Osteoblast (primary cell): ENCODE measurements around the gene FARS2. TPM values are rescaled to one million over a fixed set of nuclear protein-coding genes. Genes with fewer than 3 reads are reported as not detected.

Source experiments
- DNase-seq: peaks from one replicate; pipeline ENCODE4 v3.0.0; 2011; ENCODE audit warnings: low spot score, mixed read lengths; ENCODE audit not compliant: insufficient read length; ENCODE audit errors: missing footprints
- H2AFZ ChIP-seq: 2 replicates; pipeline ENCODE4 v1.6.0; 2011; ENCODE audit warnings: mild to moderate bottlenecking, low read length
- H3K27ac ChIP-seq: 2 replicates; pipeline ENCODE4 v1.5.1; 2011; ENCODE audit warnings: mild to moderate bottlenecking, low read depth, low read length, moderate library complexity
- H3K27me3 ChIP-seq: 2 replicates; pipeline ENCODE4 v1.6.0; 2012; ENCODE audit warnings: mild to moderate bottlenecking, control low read depth, inconsistent platforms, low read length, moderate library complexity; ENCODE audit not compliant: insufficient read depth
- H3K36me3 ChIP-seq: 2 replicates; pipeline ENCODE4 v1.5.1; 2011; ENCODE audit warnings: mild to moderate bottlenecking, low read length, control low read depth, moderate library complexity; ENCODE audit not compliant: insufficient read depth
- H3K4me1 ChIP-seq: 2 replicates; pipeline ENCODE4 v1.5.1; 2011; ENCODE audit warnings: mild to moderate bottlenecking, low read length, control low read depth, moderate library complexity; ENCODE audit not compliant: insufficient read depth
- H3K4me2 ChIP-seq: 2 replicates; pipeline ENCODE4 v1.6.0; 2011; ENCODE audit warnings: mild to moderate bottlenecking, low read length; ENCODE audit not compliant: insufficient read depth
- H3K4me3 ChIP-seq: fragments of 200-600 bp; sonication (generic); 3 replicates; pipeline ENCODE4 v1.5.1; 2012; ENCODE audit warnings: mild to moderate bottlenecking, low read length, inconsistent platforms; ENCODE audit not compliant: insufficient read depth
- H3K79me2 ChIP-seq: 2 replicates; pipeline ENCODE4 v1.6.0; 2012; ENCODE audit warnings: mild to moderate bottlenecking, low read length, control low read depth, inconsistent platforms; ENCODE audit not compliant: insufficient read depth
- H3K9me3 ChIP-seq: 2 replicates; pipeline ENCODE4 v1.5.1; 2011; ENCODE audit warnings: low read depth, low read length, control low read depth
- H4K20me1 ChIP-seq: 2 replicates; pipeline ENCODE4 v1.6.0; 2012; ENCODE audit warnings: mild to moderate bottlenecking, low read length, control low read depth; ENCODE audit not compliant: insufficient read depth
- total RNA-seq: library from RNA; depleted of rRNA; stranded (reverse); fragments of >200 nt; gene quantifications from 2 replicates; pipeline ENCODE4 v1.2.3, GENCODE V29; 2012
- TF ChIP-seq, protein P1 (sequence below): IDR thresholded peaks from 2 replicates; pipeline ENCODE4 v1.5.1; 2011; ENCODE audit warnings: mild to moderate bottlenecking, low read depth, low read length, moderate library complexity; ENCODE audit errors: extremely low read depth

The FARS2 gene
- total RNA-seq, 1 donor = 29.7 TPM

- no peak for DNase-seq
- no peaks in the 10 kb centered on the region for H3K79me2 ChIP-seq
- H3K9me3 ChIP-seq = no peaks in the 10 kb centered on the region
- peaks cover 3% of the 10 kb centered on the region for H4K20me1 ChIP-seq
- peak overlapping the region; percentile 72 for H3K4me2 ChIP-seq
- no peaks in the 10 kb centered on the region for H3K27me3 ChIP-seq
- TF ChIP-seq, protein P1, sequence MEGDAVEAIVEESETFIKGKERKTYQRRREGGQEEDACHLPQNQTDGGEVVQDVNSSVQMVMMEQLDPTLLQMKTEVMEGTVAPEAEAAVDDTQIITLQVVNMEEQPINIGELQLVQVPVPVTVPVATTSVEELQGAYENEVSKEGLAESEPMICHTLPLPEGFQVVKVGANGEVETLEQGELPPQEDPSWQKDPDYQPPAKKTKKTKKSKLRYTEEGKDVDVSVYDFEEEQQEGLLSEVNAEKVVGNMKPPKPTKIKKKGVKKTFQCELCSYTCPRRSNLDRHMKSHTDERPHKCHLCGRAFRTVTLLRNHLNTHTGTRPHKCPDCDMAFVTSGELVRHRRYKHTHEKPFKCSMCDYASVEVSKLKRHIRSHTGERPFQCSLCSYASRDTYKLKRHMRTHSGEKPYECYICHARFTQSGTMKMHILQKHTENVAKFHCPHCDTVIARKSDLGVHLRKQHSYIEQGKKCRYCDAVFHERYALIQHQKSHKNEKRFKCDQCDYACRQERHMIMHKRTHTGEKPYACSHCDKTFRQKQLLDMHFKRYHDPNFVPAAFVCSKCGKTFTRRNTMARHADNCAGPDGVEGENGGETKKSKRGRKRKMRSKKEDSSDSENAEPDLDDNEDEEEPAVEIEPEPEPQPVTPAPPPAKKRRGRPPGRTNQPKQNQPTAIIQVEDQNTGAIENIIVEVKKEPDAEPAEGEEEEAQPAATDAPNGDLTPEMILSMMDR = no peak
- H3K36me3 ChIP-seq = no peaks in the 10 kb centered on the region
- peak overlapping the region; percentile 65 for H3K27ac ChIP-seq
- H3K4me3 ChIP-seq = peak overlapping the region; percentile 29
- H2AFZ ChIP-seq = no peak overlapping the region
- H3K4me1 ChIP-seq = peaks cover 21% of the 10 kb centered on the region
Measured at GRCh38 chr6:5435449-5435848, 174.1 kb downstream of the FARS2 start.

DNA sequence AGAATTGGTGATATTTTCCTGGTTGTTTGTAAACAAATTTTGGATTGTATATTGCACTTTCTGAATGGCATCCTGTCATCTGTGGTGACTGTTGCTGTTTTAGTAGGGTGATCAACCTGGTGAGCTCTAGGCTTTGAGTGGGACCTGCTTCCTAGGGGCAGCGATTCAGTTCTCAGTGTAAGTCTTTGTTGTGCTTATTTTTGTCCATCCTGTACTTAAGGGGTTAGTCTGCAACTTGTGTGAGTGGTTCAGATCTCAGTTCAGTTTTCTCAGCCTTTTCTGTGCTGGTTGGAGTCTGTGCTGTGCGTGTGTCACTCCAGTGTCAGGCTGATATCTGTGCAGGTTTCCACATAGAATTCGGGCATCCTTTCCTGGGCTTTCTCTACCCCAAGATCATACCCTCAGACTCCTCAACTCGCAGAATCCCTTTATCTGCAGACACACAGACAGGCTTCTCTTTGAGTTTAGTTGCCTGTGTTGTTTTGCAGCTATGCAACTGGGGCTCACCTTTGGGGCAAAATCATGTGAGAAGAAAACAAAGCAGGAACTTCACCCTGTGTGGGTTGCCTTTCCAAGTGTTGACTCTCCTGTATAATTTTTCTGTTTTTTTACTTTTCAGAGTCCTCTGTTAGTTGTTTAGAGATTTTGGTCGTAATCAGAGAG, 177.7 kb downstream of the FARS2 start:
- Histone ChIP-seq H3K36me3 (no peaks in the 10 kb centered on the region), H3K79me2 (no peaks in the 10 kb centered on the region), H3K9me3 (no peaks in the 10 kb centered on the region), H3K27me3 (no peaks in the 10 kb centered on the region), H3K27ac (no peak overlapping the region), H3K4me1 (peaks cover 27% of the 10 kb centered on the region), H4K20me1 (peaks cover 3% of the 10 kb centered on the region), H3K4me3 (no peak overlapping the region), H2AFZ (no peak overlapping the region), H3K4me2 (no peak overlapping the region)
- no peak for DNase-seq
- TF ChIP-seq, protein P1 = no peak

GRCh38 chr6:5439749-5440148, 178.4 kb downstream of the FARS2 start:
- no peaks in the 10 kb centered on the region for H3K27me3 ChIP-seq
- H3K79me2 ChIP-seq = no peaks in the 10 kb centered on the region
- H3K4me1 ChIP-seq = peaks cover 26% of the 10 kb centered on the region
- peaks cover 3% of the 10 kb centered on the region for H4K20me1 ChIP-seq
- TF ChIP-seq, protein P1 = no peak
- H3K36me3 ChIP-seq = no peaks in the 10 kb centered on the region
- no peak for DNase-seq
- H2AFZ ChIP-seq = no peak overlapping the region
- no peak overlapping the region for H3K4me3 ChIP-seq
- H3K27ac ChIP-seq = no peak overlapping the region
- peak overlapping the region; percentile 9 for H3K4me2 ChIP-seq
- no peaks in the 10 kb centered on the region for H3K9me3 ChIP-seq

GRCh38 chr6:5442319-5442718, 181.0 kb downstream of the FARS2 start:
- TF ChIP-seq, protein P1 = no peak
- no peak for DNase-seq
- peaks cover 9% of the 10 kb centered on the region for H4K20me1 ChIP-seq

More at GRCh38 chr6:5442319-5442718, 181.0 kb downstream of the FARS2 start:
- Histone ChIP-seq H3K4me2 (no peak overlapping the region), H2AFZ (no peak overlapping the region), H3K27ac (no peak overlapping the region), H3K9me3 (no peaks in the 10 kb centered on the region), H3K27me3 (no peaks in the 10 kb centered on the region), H3K4me1 (peaks cover 10% of the 10 kb centered on the region), H3K79me2 (no peaks in the 10 kb centered on the region), H3K4me3 (no peak overlapping the region), H3K36me3 (no peaks in the 10 kb centered on the region)
